PC-3 (cell line): ENCODE data around the gene CCR6.

ENCODE experiments used
- CTCF ChIP-seq: fragments of 300-600 bp; sonication (generic); conservative IDR thresholded peaks from 2 replicates; pipeline ENCODE4 v1.5.1; 2017; ENCODE audit warnings: antibody characterized with exemption, low read depth, mild to moderate bottlenecking, low read length
- EZH2phosphoT487 ChIP-seq: fragments of 300-600 bp; sonication (generic); IDR thresholded peaks from 2 replicates; pipeline ENCODE4 v1.6.1; 2018; ENCODE audit warnings: mild to moderate bottlenecking, antibody characterized with exemption, low read length, borderline replicate concordance

- no peak for TF ChIP-seq EZH2phosphoT487
- TF ChIP-seq CTCF = no peak
Measured at GRCh38 chr6:167116838-167117228, 6.1 kb upstream of the CCR6 start.
